A549 (cell line): ENCODE results near the gene SLC16A8. TPM values are rescaled to one million over a fixed set of nuclear protein-coding genes. Genes with fewer than 3 reads are reported as not detected.

ENCODE experiments used
- ATAC-seq, 2 experiments: fragments of 200-7000 bp in 1 of 2; fragments of >200 bp in 1 of 2; cut with Nextera tagmentation in 1 of 2; cut with Tn5 transposase in 1 of 2; 3 replicates each; pipeline versions ENCODE4 v1.8.0 to v1.9.1; 2018 to 2020; ENCODE audit warnings: mild to moderate bottlenecking in 1 of 2, moderate library complexity in 1 of 2
- CTCF ChIA-PET: fragments of 300-600 bp; sonication (Branson Sonifier 250); formaldehyde crosslinking; extraction: SDS; loops from one replicate; lab custom pipeline; 2021; ENCODE audit warnings: antibody characterized with exemption, inconsistent platforms; lab: Yijun Ruan, JAX
- POLR2A ChIA-PET: fragments of 350-600 bp; formaldehyde crosslinking; extraction: SDS; loops from one replicate; lab custom pipeline; 2021; ENCODE audit warnings: antibody characterized with exemption, inconsistent platforms; lab: Yijun Ruan, JAX
- DNase-seq, 2 experiments: peaks; one replicate each; pipeline versions ENCODE4 v3.0.0 to v3.0.0-alpha.2; 2011 to 2016; ENCODE audit warnings: low read depth in 1 of 2, low spot score in 1 of 2
- FAIRE-seq: peaks from 2 replicates; lab custom pipeline; 2011; peaks lifted over from hg19 to GRCh38; lab: Jason Lieb, UNC
- H3K27ac ChIP-seq, 2 experiments: fragments of >200 bp; sonication (Bioruptor Twin); formaldehyde crosslinking; 3 replicates each; pipeline ENCODE4 v1.5.1; 2016 to 2017
- H3K4me1 ChIP-seq: fragments of >200 bp; sonication (Bioruptor Twin); formaldehyde crosslinking; 3 replicates; pipeline ENCODE4 v1.6.1; 2016
- H3K4me2 ChIP-seq: fragments of >200 bp; sonication (Bioruptor Twin); formaldehyde crosslinking; 3 replicates; pipeline ENCODE4 v1.6.1; 2016
- H3K4me3 ChIP-seq: fragments of >200 bp; sonication (Bioruptor Twin); formaldehyde crosslinking; 3 replicates; pipeline ENCODE4 v1.5.1; 2016
- H3K9me3 ChIP-seq: fragments of >200 bp; sonication (Bioruptor Twin); formaldehyde crosslinking; 3 replicates; pipeline ENCODE4 v1.6.1; 2016
- CBX2 ChIP-seq: fragments of 200-600 bp; sonication (generic); IDR thresholded peaks from 2 replicates; pipeline ENCODE4 v1.6.1; 2016; ENCODE audit warnings: low read depth, mild to moderate bottlenecking, borderline replicate concordance
- CBX8 ChIP-seq: fragments of 200-600 bp; sonication (generic); IDR thresholded peaks from 2 replicates; pipeline ENCODE4 v1.6.1; 2016
- E2F6 ChIP-seq: IDR thresholded peaks from 2 replicates; pipeline ENCODE4 v1.6.1; 2012; ENCODE audit warnings: low read depth, borderline replicate concordance
- EHF ChIP-seq: fragments of 250-450 bp; sonication (Bioruptor Pico); IDR thresholded peaks from 2 replicates; pipeline ENCODE4 v1.5.0; 2020; ENCODE audit warnings: mild to moderate bottlenecking
- ELK1 ChIP-seq: fragments of 150-350 bp; IDR thresholded peaks from 2 replicates; pipeline ENCODE4 v1.6.1; 2014; ENCODE audit warnings: low read depth, mild to moderate bottlenecking, low read length
- EP300 ChIP-seq, 2 experiments: fragments of >200 bp; sonication (Bioruptor Twin); formaldehyde crosslinking; IDR thresholded peaks; 2 replicates in 1 of 2; 3 replicates in 1 of 2; pipeline ENCODE4 v1.6.1; 2016 to 2017
- HEYL ChIP-seq: fragments of 250-450 bp; sonication (Bioruptor Pico); IDR thresholded peaks from 2 replicates; pipeline ENCODE4 v1.8.0; 2021; ENCODE audit warnings: mild to moderate bottlenecking, moderate library complexity
- HOXB13 ChIP-seq: fragments of 250-450 bp; sonication (Bioruptor Pico); IDR thresholded peaks from 2 replicates; pipeline ENCODE4 v1.5.0; 2020; ENCODE audit warnings: low read depth, mild to moderate bottlenecking, moderate library complexity
- KDM5A ChIP-seq: fragments of 200-600 bp; sonication (generic); IDR thresholded peaks from 2 replicates; pipeline ENCODE4 v1.6.1; 2016; ENCODE audit warnings: antibody characterized with exemption, mild to moderate bottlenecking
- NR3C1 ChIP-seq: fragments of >200 bp; sonication (Bioruptor Twin); formaldehyde crosslinking; IDR thresholded peaks from 3 replicates; pipeline ENCODE4 v1.6.1; 2017
- PHF8 ChIP-seq: fragments of 200-600 bp; sonication (generic); IDR thresholded peaks from 2 replicates; pipeline ENCODE4 v1.6.1; 2016; ENCODE audit warnings: low read depth, mild to moderate bottlenecking, antibody characterized with exemption, moderate library complexity, borderline replicate concordance
- POLR2A ChIP-seq: IDR thresholded peaks from 2 replicates; pipeline ENCODE4 v1.6.1; 2012; ENCODE audit warnings: mild to moderate bottlenecking, low read length
- POLR2AphosphoS2 ChIP-seq: conservative IDR thresholded peaks from 2 replicates; pipeline ENCODE4 v1.6.1; 2012; ENCODE audit warnings: low read length, improper control_type of control experiment, inconsistent platforms
- RCOR1 ChIP-seq: fragments of 150-350 bp; IDR thresholded peaks from 2 replicates; pipeline ENCODE4 v1.6.1; 2014; ENCODE audit warnings: antibody characterized with exemption, low read length, low read depth
- REST ChIP-seq: fragments of 200-600 bp; sonication (generic); IDR thresholded peaks from 2 replicates; pipeline ENCODE4 v1.6.1; 2016; ENCODE audit warnings: antibody characterized with exemption, mild to moderate bottlenecking, moderate library complexity
- RFX5 ChIP-seq: fragments of 450-650 bp; IDR thresholded peaks from 2 replicates; pipeline ENCODE4 v1.7.1; 2014; ENCODE audit warnings: antibody characterized with exemption, mild to moderate bottlenecking, moderate library complexity
- WGBS: methylation state at CpG from one replicate; pipeline ENCODE4 v1.1.6; 2017; ENCODE audit errors: missing lambda C conversion rate; 5-methylcytosine and 5-hydroxymethylcytosine counted together
- polyA plus RNA-seq, 4 experiments: library from polyadenylated mRNA; depleted of rRNA in 3 of 4; stranded (reverse); fragments of >200 nt; fragmentation: RNase III in 1 of 4; extraction: RNeasy Plus Mini Kit Qiagen cat#74134 plus additional on column Dnase treatment in 1 of 4; gene quantifications; 2 replicates in 3 of 4; 3 replicates in 1 of 4; pipeline ENCODE4 v1.2.3, GENCODE V29; 2011 to 2017
- TF ChIP-seq, protein P1 (sequence below): fragments of 250-450 bp; sonication (Bioruptor Pico); IDR thresholded peaks from 2 replicates; pipeline ENCODE4 v1.5.0; 2020; ENCODE audit warnings: low read depth, mild to moderate bottlenecking, moderate library complexity

The SLC16A8 gene
- polyA plus RNA-seq, 2 of the 4 experiments (the other 2 are of a cell fraction) = not detected

- TF ChIP-seq REST (no peak), PHF8 (no peak), RCOR1 (no peak), RFX5 (no peak), E2F6 (no peak), POLR2A (no peak), HOXB13 (no peak)
Observed at GRCh38 chr22:38032681-38033521, 51.1 kb downstream of the SLC16A8 start (continued).

DNA sequence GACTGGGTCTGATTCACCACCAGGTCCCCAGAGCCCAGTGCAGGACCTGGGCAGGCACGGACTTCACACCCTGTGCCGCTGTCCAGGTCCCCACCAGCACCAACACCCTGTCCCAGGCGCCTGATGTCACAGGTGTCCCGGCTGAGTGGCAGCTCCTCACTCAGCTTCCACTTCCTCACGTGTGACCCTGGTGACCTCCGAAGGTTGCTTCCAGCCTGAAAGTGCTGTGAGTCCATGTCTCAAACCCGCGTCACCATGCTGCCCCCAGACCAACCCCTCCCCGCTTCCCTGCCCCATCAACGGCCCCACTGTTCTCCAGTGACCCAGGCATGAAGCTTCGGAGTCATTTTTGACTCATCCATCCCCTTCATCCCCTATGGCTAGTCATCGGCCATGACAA lies 52.5 kb downstream of the SLC16A8 start:
- CTCF ChIA-PET = no interaction called here
- WGBS = 89% methylated on average over 11 of the region's 12 CpGs
- H3K4me3 ChIP-seq = no peak overlapping the region
- FAIRE-seq = no peak
- TF ChIP-seq EHF (CRISPR knock-in tag) = no peak
- no peak for TF ChIP-seq CBX8
- TF ChIP-seq RFX5 = no peak
- no peak for TF ChIP-seq ELK1
- TF ChIP-seq CBX2 = no peak
- TF ChIP-seq POLR2AphosphoS2 = no peak
- no peak for TF ChIP-seq HEYL (CRISPR knock-in tag)
- TF ChIP-seq EP300 (IDR thresholded peaks at IDR 0.05) = no peak
- TF ChIP-seq, protein P1, sequence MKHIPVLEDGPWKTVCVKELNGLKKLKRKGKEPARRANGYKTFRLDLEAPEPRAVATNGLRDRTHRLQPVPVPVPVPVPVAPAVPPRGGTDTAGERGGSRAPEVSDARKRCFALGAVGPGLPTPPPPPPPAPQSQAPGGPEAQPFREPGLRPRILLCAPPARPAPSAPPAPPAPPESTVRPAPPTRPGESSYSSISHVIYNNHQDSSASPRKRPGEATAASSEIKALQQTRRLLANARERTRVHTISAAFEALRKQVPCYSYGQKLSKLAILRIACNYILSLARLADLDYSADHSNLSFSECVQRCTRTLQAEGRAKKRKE (CRISPR knock-in tag) = no peak
- no peak for TF ChIP-seq E2F6
- no peak for TF ChIP-seq KDM5A
- TF ChIP-seq NR3C1 = no peak
- TF ChIP-seq, all 56 proteins: peak for 0
- H3K4me2 ChIP-seq = no peak overlapping the region
- POLR2A ChIA-PET = no interaction called here
- ATAC-seq = no peak
- H3K27ac ChIP-seq = 0 out of 6 replicates have a peak overlapping the region, but pooled peaks of 1 of the 2 experiments have one; percentile 16
- H3K4me1 ChIP-seq = peaks cover 32% of the 10 kb centered on the region
- H3K9me3 ChIP-seq = no peaks in the 10 kb centered on the region
- no peak for DNase-seq
